Heart left ventricle (tissue), 13 donors: ENCODE measurements around the gene COPS9.

Experiments
- CTCF ChIP-seq, 12 donors: fragments of 200-600 bp; sonication (generic) in 4 of 12; IDR thresholded peaks; one replicate each; pipeline versions ENCODE4 v1.5.0 to v1.8.0; 2018 to 2022; ENCODE audit warnings: antibody characterized with exemption in 12 of 12, mild to moderate bottlenecking in 5 of 12
- POLR2A ChIP-seq, 2 donors: fragments of 450-650 bp; IDR thresholded peaks; one replicate each; pipeline ENCODE4 v1.6.1; 2017; ENCODE audit warnings: antibody characterized with exemption in 2 of 2, mild to moderate bottlenecking in 2 of 2, moderate library complexity in 2 of 2
- donor health status: ischemic (EF 13 %, LVEDD 7.1; RV severe dilation, severe dysfunction).
- donor health status: DM: no; HTN: yes; CAD: no.
- donor health status: DM: no; HTN: no; CAD: no.
- donor health status: ischemic (EF 25% LVEDD 6.9; RV normal size, moderate dysfunction).
- donor health status: ischemic (EF 25% LVEDD 5.7; RV mildly dilated, moderate dysfunction).
- donor health status: ischemic (EF 35%, LVEDD 5.7; RV mildly dilated, moderate dysfunction).
- donor health status: nonischemic (EF 11% LVEDD 7.7; RV severe dilation, severe dysfunction).
- donor health status: DM: yes; HTN: yes; CAD: no.
- donor health status: PGD.
- donor health status: ischemic (EF 29% LVEDD 5.4; RV normal size, mild dysfunction).
- donor health status: nonischemic (EF 23%, LVEDD 6.1; RV moderate dilation, normal function).

DNA sequence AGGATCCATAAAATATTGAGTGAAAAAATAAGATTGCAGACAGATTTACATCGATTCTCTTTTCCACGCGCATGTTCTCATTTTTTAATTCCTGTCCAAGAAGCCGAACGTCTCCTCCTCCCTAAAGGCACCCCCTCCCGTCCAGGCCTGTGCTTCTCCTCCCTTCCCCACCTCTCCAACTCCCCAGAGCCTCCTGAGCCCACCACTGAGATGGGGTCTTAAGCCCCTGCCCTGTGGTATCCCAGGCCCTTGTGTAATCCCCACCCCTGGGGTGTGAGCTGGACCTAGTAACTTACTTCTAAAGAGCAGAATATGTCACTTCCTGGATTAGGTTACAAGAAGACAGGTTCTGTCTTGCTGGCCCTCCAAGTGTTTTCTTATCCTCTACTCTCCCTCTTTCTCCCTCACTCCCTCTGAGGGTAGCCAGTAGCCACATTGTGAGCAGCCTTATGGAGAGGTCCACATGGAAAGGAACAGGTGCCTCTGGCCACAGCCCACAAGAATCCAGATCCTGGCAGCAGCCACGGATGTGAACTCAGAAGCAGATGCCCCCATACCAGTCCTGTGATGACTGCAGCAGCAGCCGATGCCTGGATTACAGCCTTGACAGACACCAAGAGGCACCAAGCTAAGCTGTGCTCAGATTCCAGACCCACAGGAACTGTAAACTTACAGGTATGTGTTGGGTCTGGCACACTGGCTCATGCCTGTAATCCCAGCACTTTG, 44.0 kb upstream of the COPS9 start:
- no peak for TF ChIP-seq CTCF (IDR thresholded peaks at IDR 0.05)
- TF ChIP-seq POLR2A (IDR thresholded peaks at IDR 0.05) = no peak
